Heart right ventricle (tissue), 16 donors: ENCODE data around the gene ADAMTS5. TPM values are rescaled to one million over a fixed set of nuclear protein-coding genes. Genes with fewer than 3 reads are reported as not detected.

ENCODE experiments used
- ATAC-seq, 8 donors: fragments of 200-7000 bp; cut with Tn5 transposase; one replicate each; pipeline ENCODE4 v1.9.1; 2020; ENCODE audit warnings: mild to moderate bottlenecking in 8 of 8, moderate library complexity in 8 of 8, moderate number of reproducible peaks in 1 of 8
- DNase-seq, 2 donors: peaks; one replicate each; pipeline ENCODE4 v3.0.0-alpha.2; 2020
- H3K27ac ChIP-seq, 10 donors: fragments of 200-600 bp; sonication (generic) in 2 of 10; one replicate each; pipeline versions ENCODE4 v1.5.0 to v1.8.0; 2020 to 2022; ENCODE audit warnings: mild to moderate bottlenecking in 3 of 10
- H3K27me3 ChIP-seq, 7 donors: fragments of 200-600 bp; one replicate each; pipeline ENCODE4 v1.8.0; 2021 to 2022; ENCODE audit warnings: mild to moderate bottlenecking in 2 of 7
- H3K36me3 ChIP-seq, 9 donors: fragments of 200-600 bp; sonication (generic) in 1 of 9; one replicate each; pipeline versions ENCODE4 v1.5.0 to v1.8.0; 2020 to 2022; ENCODE audit warnings: mild to moderate bottlenecking in 2 of 9
- H3K4me1 ChIP-seq, 9 donors: fragments of 200-600 bp; sonication (generic) in 1 of 9; one replicate each; pipeline versions ENCODE4 v1.5.0 to v1.8.0; 2020 to 2022; ENCODE audit warnings: mild to moderate bottlenecking in 4 of 9
- H3K4me3 ChIP-seq, 10 donors: fragments of 200-600 bp; sonication (generic) in 2 of 10; one replicate each; pipeline versions ENCODE4 v1.5.0 to v1.8.0; 2020 to 2022; ENCODE audit warnings: mild to moderate bottlenecking in 7 of 10, moderate library complexity in 2 of 10
- H3K9me3 ChIP-seq, 11 donors: fragments of 200-600 bp in 10 of 11; sonication (generic) in 2 of 11; one replicate each; pipeline versions ENCODE4 v1.5.0 to v1.8.0; 2013 to 2022; ENCODE audit warnings: mild to moderate bottlenecking in 2 of 11, control low read depth in 1 of 11, moderate library complexity in 1 of 11
- CTCF ChIP-seq, 9 donors: fragments of 200-600 bp; sonication (generic) in 2 of 9; IDR thresholded peaks; one replicate each; pipeline versions ENCODE4 v1.5.0 to v1.8.0; 2021 to 2022; ENCODE audit warnings: antibody characterized with exemption in 9 of 9, mild to moderate bottlenecking in 5 of 9, moderate library complexity in 1 of 9
- WGBS, 2 donors: extraction: QIAGEN DNeasy Blood & Tissue Kit; methylation state at CpG; one replicate each; pipeline ENCODE4 v1.1.7; 2013; ENCODE audit warnings: inconsistent platforms in 1 of 2; 5-methylcytosine and 5-hydroxymethylcytosine counted together
- intact Hi-C, 10 donors: fragments of 100-400 bp; cut with DNase I; formaldehyde crosslinking; loops; one replicate each; pipeline versions ENCODE4 v1.11.1 to v1.14.2; 2022
- polyA plus RNA-seq, 2 donors: library from polyadenylated mRNA; stranded (reverse); fragments of 200-250 nt; gene quantifications; one replicate each; pipeline ENCODE4 v1.2.3, GENCODE V29; 2013
- total RNA-seq, 10 donors: library from RNA; stranded (reverse); fragmentation: NEBNext Ultra II Directional in 3 of 10; extraction: Animal tissue kit (Norgen Biotek cat#: 25700) in 3 of 10; gene quantifications; one replicate each; pipeline versions ENCODE4 v1.2.1 to v1.2.4, GENCODE V29; 2021 to 2023
- donor health status: Arrhythmogenic right ventricular cardiomyopathy.
- donor health status: ischemic (EF 13 %, LVEDD 7.1; RV severe dilation, severe dysfunction).
- donor health status: healthy with polysubstance abuse.
- donor health status: DM: no; HTN: yes; CAD: no.
- donor health status: DM: no; HTN: no; CAD: no.
- donor health status: ischemic (EF 25% LVEDD 6.9; RV normal size, moderate dysfunction).
- donor health status: ischemic (EF 25% LVEDD 5.7; RV mildly dilated, moderate dysfunction).
- donor health status: healthy.
- donor health status: DM: yes; HTN: yes; CAD: no.
- donor health status: Ischemic cardiomyopathy.
- donor health status: ischemic (EF 35%, LVEDD 5.7; RV mildly dilated, moderate dysfunction).
- donor health status: nonischemic (EF 11% LVEDD 7.7; RV severe dilation, severe dysfunction).
- donor health status: DM: yes; HTN: yes; CAD: no.
- donor health status: PGD.
- donor health status: ischemic (EF 29% LVEDD 5.4; RV normal size, mild dysfunction).
- donor health status: nonischemic (EF 23%, LVEDD 6.1; RV moderate dilation, normal function).

ADAMTS5 gene
- total and polyA plus RNA-seq, 12 donors, result 1.6 to 7.1 (median 2.9) TPM

- H3K36me3 ChIP-seq, result no peaks in the 10 kb centered on the region
- no peaks in the 10 kb centered on the region for H3K27me3 ChIP-seq
- no peak for TF ChIP-seq CTCF (IDR thresholded peaks at IDR 0.05)
- intact Hi-C loops, result no loop called here
- H3K4me1 ChIP-seq, result peaks cover 0 to 35% (median 10%) of the 10 kb centered on the region in 9 donors
- H3K27ac ChIP-seq, result no peak overlapping the region
- ATAC-seq, result no peak
- no peak overlapping the region for H3K4me3 ChIP-seq
- no peak for DNase-seq
- 79 to 87% methylated on average over 2 of the region's 2 CpGs for WGBS, 2 donors
- H3K9me3 ChIP-seq, result no peaks in the 10 kb centered on the region
These were observed 23.0 kb downstream of the ADAMTS5 start for GRCh38 chr21:26943921-26944320.

- TF ChIP-seq CTCF (IDR thresholded peaks at IDR 0.05), result no peak
- H3K36me3 ChIP-seq, result no peaks in the 10 kb centered on the region
- DNase-seq (no peak), ATAC-seq (no peak)
- 79% methylated on average over 1 of the region's 1 CpG for WGBS, 2 donors
- no peak overlapping the region for H3K27ac ChIP-seq
- intact Hi-C loops, result no loop called here
- peaks cover 0 to 26% (median 9%) of the 10 kb centered on the region in 9 donors for H3K4me1 ChIP-seq
- H3K4me3 ChIP-seq, result no peak overlapping the region
- no peaks in the 10 kb centered on the region for H3K27me3 ChIP-seq
- H3K9me3 ChIP-seq, result no peaks in the 10 kb centered on the region
These were observed 25.5 kb downstream of the ADAMTS5 start for GRCh38 chr21:26941421-26941820.

DNA sequence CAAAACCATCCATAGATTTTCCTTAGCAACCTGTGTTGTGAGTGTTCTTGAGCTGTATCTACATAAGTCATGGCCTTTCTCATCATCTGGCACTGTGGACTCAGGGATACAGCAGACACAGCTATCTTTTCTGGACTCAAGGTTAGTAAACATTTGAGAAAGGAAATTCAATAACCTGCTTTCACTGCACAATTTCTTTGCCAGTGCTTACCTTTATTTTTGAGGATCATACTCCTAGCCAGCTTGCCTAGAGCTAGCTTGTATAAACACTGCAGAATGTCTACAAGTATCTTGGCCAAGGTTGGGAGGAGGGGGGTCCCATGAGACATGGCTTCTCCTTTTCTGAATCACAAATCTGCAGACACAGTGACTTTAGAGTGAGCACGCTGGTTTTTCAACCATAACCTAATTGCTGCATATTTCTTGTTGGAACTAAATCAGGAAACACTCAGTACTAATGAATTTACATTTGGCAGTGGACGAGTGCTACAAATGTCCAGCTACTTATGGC lies 27.2 kb downstream of the ADAMTS5 start:
- no peak for TF ChIP-seq CTCF (IDR thresholded peaks at IDR 0.05)
- intact Hi-C loops, result no loop called here
- 55 to 60% methylated on average over 2 of the region's 2 CpGs for WGBS, 2 donors
- H3K4me3 ChIP-seq, result no peak overlapping the region
- peaks cover 0 to 3% (median 0%) of the 10 kb centered on the region in 9 donors for H3K36me3 ChIP-seq
- peaks cover 0 to 15% (median 0%) of the 10 kb centered on the region in 9 donors for H3K4me1 ChIP-seq
- H3K9me3 ChIP-seq, result no peaks in the 10 kb centered on the region
- no peaks in the 10 kb centered on the region for H3K27me3 ChIP-seq
- H3K27ac ChIP-seq, result no peak overlapping the region
- ATAC-seq, result peak in 4 of 8 donors; percentile 28 to 67 (median 57)
- DNase-seq, result peak in 1 of 2 donors; percentile 35

- Histone ChIP-seq H3K4me3 (no peak overlapping the region), H3K27ac (no peak overlapping the region), H3K27me3 (no peaks in the 10 kb centered on the region), H3K9me3 (no peaks in the 10 kb centered on the region), H3K36me3 (peaks cover 0 to 20% (median 0%) of the 10 kb centered on the region in 9 donors), H3K4me1 (peaks cover 0 to 4% (median 0%) of the 10 kb centered on the region in 9 donors)
- 54 to 58% methylated on average over 5 of the region's 5 CpGs for WGBS, 2 donors
- ATAC-seq, result no peak
- no peak for DNase-seq
- intact Hi-C loops, result no loop called here
- TF ChIP-seq CTCF (IDR thresholded peaks at IDR 0.05), result no peak
These were observed 30.2 kb downstream of the ADAMTS5 start for GRCh38 chr21:26936641-26937040.
